Measurements from ENCODE around the gene NFATC1.

The NFATC1 gene

DNA sequence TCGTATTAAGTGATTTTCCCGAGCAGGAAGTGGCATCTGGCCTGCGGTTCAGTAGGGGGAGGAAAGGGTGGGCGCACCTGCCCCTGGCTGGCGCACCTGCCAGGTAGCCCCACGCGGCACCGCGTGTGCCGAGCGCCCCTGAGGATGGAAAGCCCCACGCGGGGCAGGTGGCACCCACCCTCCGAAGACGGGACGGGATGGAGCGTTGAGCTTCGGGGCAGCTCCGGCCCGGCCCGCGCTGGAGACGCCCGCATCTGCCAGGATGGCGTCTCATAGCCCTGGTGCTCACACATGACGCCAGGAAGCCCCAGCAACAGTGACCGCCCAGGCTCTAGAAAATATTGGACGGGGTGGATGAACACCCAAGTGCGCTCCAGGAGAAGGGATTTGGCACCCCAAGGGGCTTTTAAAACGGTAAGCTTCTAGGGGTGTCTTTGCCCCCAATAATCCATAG is 2.5 kb upstream of the NFATC1 start:
- DNase-seq, result no peak

- no peak for DNase-seq
These were observed 1.8 kb upstream of the NFATC1 start for GRCh38 chr18:79393635-79394533.

GRCh38 chr18:79394534-79395307 is 1.0 kb upstream of the NFATC1 start:
- no peak for DNase-seq

DNA sequence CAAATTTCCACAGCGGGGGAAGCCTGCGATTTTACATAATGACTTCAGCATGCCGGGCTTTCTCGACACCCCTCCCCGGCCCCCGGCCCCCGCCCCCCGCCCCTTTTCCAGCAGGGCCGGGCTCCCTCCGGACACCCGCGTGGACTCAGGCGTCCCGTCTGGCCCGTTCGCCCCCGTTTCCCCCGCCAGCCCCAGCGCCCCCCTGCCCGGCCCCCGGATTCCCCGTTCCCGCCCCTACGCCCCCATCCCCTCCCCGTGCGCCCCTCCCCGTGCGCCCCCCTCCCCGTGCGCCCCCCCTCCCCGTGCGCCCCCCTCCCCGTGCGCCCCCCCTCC is 456 bp upstream of the NFATC1 start:
- no peak for DNase-seq

- no peak for DNase-seq
These were observed 909 bp downstream of the NFATC1 start for GRCh38 chr18:79396431-79397246.

DNA sequence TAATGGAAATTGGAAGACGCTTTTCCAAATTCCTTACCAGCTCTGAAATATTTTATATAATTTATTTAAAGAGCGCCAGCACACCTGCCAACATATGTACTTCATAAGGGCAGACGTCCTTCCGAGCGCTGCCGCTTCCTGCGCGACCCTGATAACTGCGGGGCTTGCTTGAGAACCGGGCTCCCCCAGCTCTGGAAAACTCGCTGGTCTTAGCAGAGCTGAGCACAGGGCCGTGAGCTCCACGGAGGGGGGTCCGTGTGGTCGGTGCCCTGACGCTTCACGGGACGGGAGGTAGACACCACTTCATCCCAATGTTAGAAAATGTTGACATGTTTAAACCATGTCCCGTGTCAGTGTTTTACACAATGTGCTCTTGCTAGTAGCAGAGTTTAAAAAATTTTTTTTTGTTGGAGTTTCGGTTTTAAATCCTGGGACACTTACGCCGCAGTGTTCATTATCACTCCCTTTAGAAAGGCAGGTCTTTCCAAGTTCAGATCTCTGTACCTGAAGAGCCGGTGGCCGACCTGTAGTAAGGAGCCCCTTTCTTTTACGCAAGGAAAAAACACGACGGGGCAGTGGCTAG is 1.6 kb downstream of the NFATC1 start:
- DNase-seq, result no peak

DNA sequence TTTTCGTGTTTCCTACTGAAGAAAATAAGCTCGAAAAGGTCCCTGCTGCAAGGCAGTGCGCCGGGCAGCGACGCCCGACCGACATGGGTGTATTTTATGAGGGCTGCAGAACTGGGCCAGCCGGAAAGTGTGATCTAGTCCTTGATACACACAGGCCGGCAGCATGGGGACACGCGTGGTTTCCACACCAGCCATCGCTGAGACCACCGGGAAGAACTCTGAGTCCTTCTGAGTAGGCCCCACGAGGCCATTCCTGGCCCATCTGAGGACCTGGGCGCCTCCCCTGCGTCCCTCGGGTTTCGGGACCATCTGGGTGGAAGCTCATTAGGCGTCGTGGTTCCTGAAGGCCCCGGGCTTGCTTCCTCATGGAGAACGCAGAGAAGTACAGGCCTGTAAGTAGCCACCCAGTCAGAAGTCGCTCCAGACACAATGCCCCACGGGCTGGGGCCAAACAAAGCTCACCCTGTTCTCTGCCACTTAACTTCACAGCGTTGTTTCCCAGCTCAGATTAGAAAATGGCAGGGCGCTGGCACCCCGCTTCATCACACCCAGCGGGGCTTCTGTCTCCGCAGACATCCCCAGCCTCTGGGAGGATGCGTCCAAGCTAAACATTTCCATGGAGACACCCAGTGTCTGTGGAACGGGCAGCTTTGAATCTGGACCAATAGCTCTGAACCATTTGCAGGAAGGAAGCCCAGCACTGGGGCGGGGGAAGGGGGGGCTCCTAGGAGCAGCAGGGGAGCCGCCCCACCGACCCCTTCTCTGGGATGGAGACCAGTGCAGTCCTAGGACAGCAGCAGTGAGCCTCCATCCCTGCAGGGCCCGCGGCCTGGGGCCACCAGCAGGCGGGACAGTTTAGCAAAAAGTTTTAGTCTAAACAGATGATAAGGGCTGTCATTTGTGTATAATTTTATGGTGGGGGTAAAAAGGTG is 2.4 kb downstream of the NFATC1 start:
- DNase-seq, result no peak

DNA sequence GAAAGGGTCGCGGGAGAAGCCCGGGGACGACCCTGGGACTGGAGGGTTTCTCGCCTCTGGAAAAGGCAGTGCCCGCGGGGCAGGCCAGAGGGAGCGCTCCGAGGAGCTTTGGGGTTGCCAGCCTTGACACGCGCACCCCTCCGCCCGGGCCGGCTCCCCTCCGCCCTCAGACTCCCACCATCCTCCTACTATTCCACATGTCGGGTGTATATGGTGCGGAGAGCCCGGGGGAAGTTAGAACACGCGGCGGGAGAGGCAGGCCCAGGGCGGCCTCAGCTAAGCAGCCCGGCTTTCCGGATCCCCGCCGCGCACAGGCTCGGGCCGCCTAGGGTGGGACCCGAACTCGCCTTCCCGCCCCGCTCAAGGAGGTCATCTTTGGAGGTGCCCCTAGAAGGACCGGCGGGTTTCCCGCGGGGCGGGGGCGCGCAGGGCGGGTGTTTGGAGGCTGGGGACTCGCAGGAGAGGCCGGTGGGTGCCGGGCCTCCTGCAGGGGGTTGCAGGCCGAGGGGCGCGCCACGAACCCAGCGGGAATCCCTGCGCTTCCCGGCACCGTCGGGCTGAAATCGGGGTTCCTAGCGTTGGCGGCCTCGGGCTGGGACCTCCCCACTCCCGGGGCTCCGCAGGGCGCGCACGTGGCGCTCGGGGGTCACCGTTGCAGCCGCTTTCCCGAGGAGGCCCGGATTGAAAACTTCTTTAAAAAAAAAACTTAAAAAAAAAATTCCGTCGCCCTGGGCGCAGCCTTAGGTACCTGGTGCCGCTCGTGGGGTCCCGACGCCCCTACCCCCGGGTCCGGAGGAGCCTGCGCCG is 3.7 kb downstream of the NFATC1 start:
- DNase-seq, result no peak

GRCh38 chr18:79400091-79400590 is 4.4 kb downstream of the NFATC1 start:
- peak; percentile 50 for DNase-seq

- no peak for DNase-seq
These were observed 5.1 kb downstream of the NFATC1 start for GRCh38 chr18:79400591-79401381.

- DNase-seq, result no peak
These were observed 5.9 kb downstream of the NFATC1 start for GRCh38 chr18:79401494-79402208.

DNA sequence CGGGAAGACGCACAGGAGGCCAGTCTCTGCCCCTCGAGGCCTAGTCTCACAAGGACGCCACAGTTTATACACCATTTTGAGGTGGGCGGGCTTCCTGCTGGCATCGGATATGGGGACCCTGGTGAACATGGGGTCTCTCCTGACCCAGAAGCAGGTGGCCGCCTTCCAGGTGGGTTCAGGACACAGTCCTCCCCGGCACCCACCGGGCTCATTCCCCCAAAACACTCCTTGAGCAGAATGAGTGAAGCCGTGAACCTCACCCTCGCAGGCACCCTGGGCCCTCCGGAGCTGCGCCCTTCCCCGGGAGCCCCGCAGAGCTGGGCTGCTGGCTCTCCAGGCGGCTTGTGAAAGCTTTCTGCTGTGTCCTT is 6.5 kb downstream of the NFATC1 start:
- DNase-seq, result no peak

- peak; percentile 86 for DNase-seq
These were observed 7.4 kb downstream of the NFATC1 start for GRCh38 chr18:79402977-79403722.

- peak; percentile 42 for DNase-seq
These were observed 8.2 kb downstream of the NFATC1 start for GRCh38 chr18:79403723-79404566.

GRCh38 chr18:79404567-79404910 is 8.8 kb downstream of the NFATC1 start:
- no peak for DNase-seq

DNA sequence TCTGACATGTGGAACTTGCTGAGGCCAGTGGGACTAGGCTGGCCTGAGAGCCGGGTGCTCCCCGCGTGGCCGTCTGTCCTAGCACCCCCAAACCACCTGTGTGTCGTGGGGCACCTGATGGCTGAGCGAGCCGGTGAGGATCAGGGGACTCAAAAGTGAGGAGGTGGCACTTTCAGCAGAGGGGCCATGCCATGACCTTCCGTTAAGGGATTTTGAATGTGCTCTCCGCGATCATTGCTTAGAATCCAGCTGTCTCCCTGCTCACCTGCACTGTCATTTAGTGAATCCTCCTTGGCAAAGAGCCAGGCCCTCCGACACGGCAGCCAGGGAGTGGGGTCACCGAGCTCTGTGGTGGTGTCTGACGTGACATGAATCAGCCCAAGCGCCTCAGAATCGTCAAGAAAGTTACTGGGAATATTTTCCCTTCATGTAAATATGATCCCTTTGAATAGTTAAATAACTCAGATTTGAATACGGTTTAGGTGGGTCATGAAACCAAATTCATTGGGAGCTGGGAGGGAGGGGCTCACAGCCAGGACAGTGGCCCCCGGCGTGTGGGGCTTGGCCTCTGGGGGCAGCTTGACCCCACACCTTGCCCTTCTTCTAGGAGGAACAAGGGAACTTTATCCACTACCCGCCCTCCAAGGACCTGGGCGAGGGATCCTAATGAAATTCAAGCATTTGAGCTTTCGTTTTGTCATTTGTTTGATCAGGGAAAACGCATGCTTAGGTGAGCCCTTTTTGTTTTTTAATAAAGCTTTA is 9.5 kb downstream of the NFATC1 start:
- DNase-seq, result no peak

Data from GF-D8 (cell line).